ENCODE results near the gene USP34. TPM values are rescaled to one million over a fixed set of nuclear protein-coding genes. Genes with fewer than 3 reads are reported as not detected.
"Not testable (repeated sequence)": the region's sequence is repeated elsewhere in the genome, so short reads cannot be mapped to it uniquely, and the experiment has no call there.

The USP34 gene
- total RNA-seq, 1 donor from 2014 or later, result 104 TPM

DNA sequence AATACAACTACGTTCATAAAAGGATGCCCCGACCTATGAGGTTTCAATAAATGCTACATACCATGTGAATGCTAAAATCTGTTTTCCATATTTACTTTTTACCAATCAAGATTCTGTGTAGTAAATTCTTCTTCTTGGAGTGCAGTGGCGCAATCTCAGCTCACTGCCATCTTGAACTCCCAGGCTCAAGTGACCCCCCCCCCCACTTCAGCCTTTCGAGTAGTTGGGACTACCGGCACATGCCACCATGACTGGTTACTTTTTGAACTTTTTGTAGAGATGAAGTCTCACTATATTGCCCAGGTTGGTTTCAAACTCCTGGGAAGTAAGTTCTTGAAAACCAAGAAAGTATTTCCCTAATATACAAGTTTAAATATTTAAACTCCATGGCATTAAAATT lies 14.4 kb upstream of the USP34 start:
- no peaks in the 10 kb centered on the region for H3K36me3 Mint-ChIP-seq (ENCODE audit: unreplicated experiment)

DNA sequence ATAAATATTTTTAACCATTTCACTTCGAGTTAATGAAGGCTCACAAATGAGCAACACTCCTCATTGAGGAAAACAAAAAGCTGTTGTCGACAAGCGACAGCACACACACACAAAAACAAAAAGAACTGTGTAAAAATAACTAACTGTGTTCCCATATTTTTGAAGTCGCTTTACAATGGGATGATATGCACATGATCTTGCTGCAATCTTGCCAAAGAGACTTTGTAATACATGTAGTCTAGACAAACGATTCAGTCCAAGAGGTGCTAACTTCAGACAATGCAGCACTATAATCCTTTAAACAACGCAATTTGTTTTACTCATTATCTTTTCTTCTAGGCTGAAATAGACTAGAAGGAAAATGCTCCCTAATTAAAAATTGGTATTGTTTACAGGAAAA lies 7.2 kb upstream of the USP34 start:
- Mint-ChIP-seq H3K4me1 (ENCODE audit: low read depth, unreplicated experiment) (no peaks in the 10 kb centered on the region), H3K36me3 (ENCODE audit: unreplicated experiment) (no peaks in the 10 kb centered on the region), H3K27ac (ENCODE audit: unreplicated experiment) (no peak overlapping the region), H3K27me3 (ENCODE audit: unreplicated experiment) (peaks cover 2% of the 10 kb centered on the region), H3K4me3 (ENCODE audit: unreplicated experiment) (no peak overlapping the region), H3K9me3 (ENCODE audit: unreplicated experiment) (peaks cover 2% of the 10 kb centered on the region)
- no peak for DNase-seq
- TF ChIP-seq, protein P1, sequence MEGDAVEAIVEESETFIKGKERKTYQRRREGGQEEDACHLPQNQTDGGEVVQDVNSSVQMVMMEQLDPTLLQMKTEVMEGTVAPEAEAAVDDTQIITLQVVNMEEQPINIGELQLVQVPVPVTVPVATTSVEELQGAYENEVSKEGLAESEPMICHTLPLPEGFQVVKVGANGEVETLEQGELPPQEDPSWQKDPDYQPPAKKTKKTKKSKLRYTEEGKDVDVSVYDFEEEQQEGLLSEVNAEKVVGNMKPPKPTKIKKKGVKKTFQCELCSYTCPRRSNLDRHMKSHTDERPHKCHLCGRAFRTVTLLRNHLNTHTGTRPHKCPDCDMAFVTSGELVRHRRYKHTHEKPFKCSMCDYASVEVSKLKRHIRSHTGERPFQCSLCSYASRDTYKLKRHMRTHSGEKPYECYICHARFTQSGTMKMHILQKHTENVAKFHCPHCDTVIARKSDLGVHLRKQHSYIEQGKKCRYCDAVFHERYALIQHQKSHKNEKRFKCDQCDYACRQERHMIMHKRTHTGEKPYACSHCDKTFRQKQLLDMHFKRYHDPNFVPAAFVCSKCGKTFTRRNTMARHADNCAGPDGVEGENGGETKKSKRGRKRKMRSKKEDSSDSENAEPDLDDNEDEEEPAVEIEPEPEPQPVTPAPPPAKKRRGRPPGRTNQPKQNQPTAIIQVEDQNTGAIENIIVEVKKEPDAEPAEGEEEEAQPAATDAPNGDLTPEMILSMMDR (IDR thresholded peaks at IDR 0.05; ENCODE audit: partially characterized antibody, unreplicated experiment), result no peak

More for the DNA sequence above, 14.4 kb upstream of the USP34 start:
- Mint-ChIP-seq H3K4me3 (ENCODE audit: unreplicated experiment) (no peak overlapping the region), H3K27ac (ENCODE audit: unreplicated experiment) (no peak overlapping the region), H3K27me3 (ENCODE audit: unreplicated experiment) (peaks cover 2% of the 10 kb centered on the region), H3K4me1 (ENCODE audit: low read depth, unreplicated experiment) (no peaks in the 10 kb centered on the region), H3K9me3 (ENCODE audit: unreplicated experiment) (no peaks in the 10 kb centered on the region)
- TF ChIP-seq, protein P1 (IDR thresholded peaks at IDR 0.05; ENCODE audit: partially characterized antibody, unreplicated experiment), result no peak
- no peak for DNase-seq

DNA sequence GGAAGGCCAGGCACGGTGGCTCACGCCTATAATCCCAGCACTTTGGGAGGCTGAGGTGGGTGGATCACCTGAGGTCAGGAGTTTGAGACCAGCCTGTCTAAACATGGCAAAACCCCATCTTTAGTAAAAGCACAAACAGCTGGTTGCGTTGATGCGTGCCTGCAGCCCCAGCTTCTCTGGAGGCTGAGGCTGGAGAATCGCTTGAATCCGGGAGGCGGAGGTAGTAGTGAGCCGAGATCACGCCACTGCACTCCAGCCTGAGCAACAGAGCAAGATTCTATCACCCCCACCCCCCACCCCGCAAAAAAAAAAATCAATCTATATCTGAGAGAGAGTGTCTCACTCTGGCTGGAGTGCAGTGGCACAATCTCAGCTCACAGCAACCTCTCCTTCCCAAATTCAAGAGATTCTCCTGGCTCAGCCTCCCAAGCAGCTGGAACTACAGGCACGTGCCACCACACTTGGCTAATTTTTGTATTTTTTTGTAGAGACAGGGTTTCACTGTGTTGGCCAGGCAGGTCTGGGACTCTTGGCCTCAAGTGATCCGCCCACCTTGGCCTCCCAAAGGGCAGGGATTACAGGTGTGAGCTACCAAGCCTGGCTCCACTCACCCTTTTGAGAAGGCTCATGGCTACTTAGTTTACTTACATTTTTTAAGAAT lies 6.2 kb upstream of the USP34 start:
- H3K4me1 Mint-ChIP-seq (ENCODE audit: low read depth, unreplicated experiment); DNase-seq; H3K9me3 Mint-ChIP-seq (ENCODE audit: unreplicated experiment); H3K4me3 Mint-ChIP-seq (ENCODE audit: unreplicated experiment); H3K36me3 Mint-ChIP-seq (ENCODE audit: unreplicated experiment); H3K27me3 Mint-ChIP-seq (ENCODE audit: unreplicated experiment); H3K27ac Mint-ChIP-seq (ENCODE audit: unreplicated experiment): not testable (repeated sequence)

DNA sequence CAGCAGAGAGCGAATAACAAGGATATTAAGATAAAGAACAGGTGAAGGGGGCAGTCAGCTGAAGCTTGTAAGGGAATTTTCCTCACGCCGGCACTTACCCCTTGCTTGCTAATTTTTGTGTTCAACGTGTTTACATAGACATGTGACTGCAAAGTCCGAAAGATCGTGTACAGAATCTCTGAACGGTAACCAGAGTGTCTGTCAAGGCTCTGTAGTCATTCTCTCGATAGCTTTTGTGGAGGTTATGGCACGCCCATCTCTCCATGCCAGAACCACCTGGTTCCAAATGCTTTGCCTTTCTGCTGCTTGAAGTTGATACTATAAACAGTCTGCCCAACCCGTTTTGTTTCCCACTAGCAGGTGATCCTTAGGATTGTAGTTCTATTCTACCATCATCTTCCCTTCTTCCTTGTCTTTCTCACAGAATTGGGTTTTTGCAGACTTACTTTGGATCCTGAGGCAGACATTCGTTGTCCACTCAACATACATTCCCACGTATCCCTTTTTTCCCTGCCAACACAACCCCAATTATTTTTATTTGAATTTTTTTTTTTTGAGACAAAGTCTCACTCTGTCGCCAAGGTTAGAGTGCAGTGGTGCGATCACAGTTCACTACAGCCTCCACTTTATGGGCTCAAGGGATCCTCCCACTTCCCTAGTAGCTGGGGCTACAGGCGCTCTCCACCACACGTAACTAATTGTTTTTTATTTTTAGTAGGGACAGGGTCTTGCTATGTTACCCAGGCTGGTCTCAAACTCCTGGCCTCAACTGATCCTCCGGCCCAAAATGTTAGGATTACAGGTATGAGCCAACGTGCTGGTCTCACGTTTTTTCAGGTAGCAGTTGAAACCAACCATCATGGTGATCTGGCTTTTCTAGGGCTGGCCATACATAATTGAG lies 1.3 kb upstream of the USP34 start:
- DNase-seq, result no peak
- TF ChIP-seq, protein P1 (IDR thresholded peaks at IDR 0.05; ENCODE audit: partially characterized antibody, unreplicated experiment), result no peak
- Mint-ChIP-seq H3K27ac (ENCODE audit: unreplicated experiment) (peak overlapping the region; percentile 90), H3K9me3 (ENCODE audit: unreplicated experiment) (peaks cover 7% of the 10 kb centered on the region), H3K36me3 (ENCODE audit: unreplicated experiment) (no peaks in the 10 kb centered on the region), H3K4me3 (ENCODE audit: unreplicated experiment) (peak overlapping the region; percentile 100), H3K4me1 (ENCODE audit: low read depth, unreplicated experiment) (peaks cover 5% of the 10 kb centered on the region), H3K27me3 (ENCODE audit: unreplicated experiment) (peaks cover 5% of the 10 kb centered on the region)

DNA sequence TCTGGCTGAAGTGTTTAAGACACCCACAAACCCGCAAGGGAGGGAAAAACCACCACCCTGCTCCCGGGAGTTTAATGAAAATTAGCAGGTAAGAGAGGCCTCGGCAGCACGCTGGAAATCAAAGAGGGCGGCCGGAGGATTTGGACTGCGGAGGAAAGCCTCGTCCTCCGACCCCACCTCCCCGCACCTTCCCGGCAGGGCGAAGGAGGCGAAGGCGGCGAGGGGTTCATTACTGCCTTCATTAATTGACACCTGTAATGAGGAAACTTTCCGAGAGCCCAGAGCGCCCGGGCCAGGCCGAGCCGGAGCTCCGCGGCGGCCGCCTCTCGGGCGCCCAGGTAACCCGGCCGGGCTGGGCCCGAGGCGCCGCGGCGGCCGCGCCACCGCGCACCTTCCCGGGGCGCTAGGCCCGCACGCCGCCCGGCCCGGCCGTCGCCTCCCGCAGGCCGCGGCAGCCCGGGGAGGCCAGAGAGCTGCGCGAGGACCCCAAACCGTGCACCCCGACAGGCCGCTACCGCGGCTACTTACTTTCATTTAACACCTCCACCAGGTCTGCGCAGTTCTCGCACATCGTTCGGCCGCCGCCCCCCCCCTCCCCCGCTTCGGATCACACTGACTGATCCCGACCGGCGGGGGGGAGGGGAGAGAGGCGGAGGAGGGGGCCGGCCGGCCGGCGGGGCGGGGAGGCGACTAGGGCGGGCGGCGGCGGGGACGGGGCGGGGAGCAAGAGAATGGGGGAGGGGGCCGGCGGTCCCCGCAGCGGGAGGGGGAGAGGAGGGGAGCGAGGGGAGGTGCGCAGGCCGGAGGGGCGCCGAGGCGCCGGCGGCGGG lies 550 bp downstream of the USP34 start:
- Mint-ChIP-seq H3K27ac (ENCODE audit: unreplicated experiment) (peak overlapping the region; percentile 80), H3K9me3 (ENCODE audit: unreplicated experiment) (peaks cover 7% of the 10 kb centered on the region), H3K36me3 (ENCODE audit: unreplicated experiment) (no peaks in the 10 kb centered on the region), H3K4me3 (ENCODE audit: unreplicated experiment) (peak overlapping the region; percentile 90), H3K27me3 (ENCODE audit: unreplicated experiment) (peaks cover 5% of the 10 kb centered on the region), H3K4me1 (ENCODE audit: low read depth, unreplicated experiment) (peaks cover 5% of the 10 kb centered on the region)
- DNase-seq, result peak; percentile 89
- TF ChIP-seq, protein P1 (IDR thresholded peaks at IDR 0.05; ENCODE audit: partially characterized antibody, unreplicated experiment), result no peak
